ENCODE measurements around the gene HIGD1A.

The HIGD1A gene

GRCh38 chr3:42758126-42758525, 46.2 kb downstream of the HIGD1A start:
- no peak overlapping the region for H3K4me2 ChIP-seq (ENCODE audit: low read length)
- H3K36me3 ChIP-seq (ENCODE audit: control insufficient read depth, insufficient read depth, low read length), result no peaks in the 10 kb centered on the region
- H4K8ac ChIP-seq (ENCODE audit: low read depth, low read length), result no peak overlapping the region
- no peaks in the 10 kb centered on the region for H3K79me1 ChIP-seq (ENCODE audit: low read length)
- no peak overlapping the region for H3K4ac ChIP-seq (ENCODE audit: low read depth, low read length)
- no peak for DNase-seq
- H2AK5ac ChIP-seq (ENCODE audit: low read length), result no peak overlapping the region
- H3K27ac ChIP-seq (ENCODE audit: low read depth, low read length), result no peak overlapping the region
- H3K18ac ChIP-seq (ENCODE audit: low read length), result no peak overlapping the region
- no peak overlapping the region for H2BK5ac ChIP-seq (ENCODE audit: low read length)
- H3K4me1 ChIP-seq (ENCODE audit: control insufficient read depth, low read depth, low read length), result no peaks in the 10 kb centered on the region
- H3K23ac ChIP-seq (ENCODE audit: low read length), result no peak overlapping the region
- H2BK120ac ChIP-seq (ENCODE audit: low read depth, low read length), result no peak overlapping the region
- H3K56ac ChIP-seq (ENCODE audit: low read length), result no peak overlapping the region
- no peak overlapping the region for H3K9ac ChIP-seq (ENCODE audit: low read length)
- H2BK15ac ChIP-seq (replicated peaks; ENCODE audit: low read depth), result no peak overlapping the region
- no peak overlapping the region for H3K4me3 ChIP-seq (ENCODE audit: low read length)
- WGBS (ENCODE audit: extremely low coverage, insufficient coverage, low lambda C conversion rate), result no CpG with 5 or more reads among the region's 11 CpGs
- no peaks in the 10 kb centered on the region for H3K79me2 ChIP-seq (ENCODE audit: control insufficient read depth, insufficient read depth, low read length)
- H4K5ac ChIP-seq (ENCODE audit: low read length), result no peak overlapping the region
- no peaks in the 10 kb centered on the region for H3K27me3 ChIP-seq (ENCODE audit: insufficient read depth, low read length, poor library complexity)

DNA sequence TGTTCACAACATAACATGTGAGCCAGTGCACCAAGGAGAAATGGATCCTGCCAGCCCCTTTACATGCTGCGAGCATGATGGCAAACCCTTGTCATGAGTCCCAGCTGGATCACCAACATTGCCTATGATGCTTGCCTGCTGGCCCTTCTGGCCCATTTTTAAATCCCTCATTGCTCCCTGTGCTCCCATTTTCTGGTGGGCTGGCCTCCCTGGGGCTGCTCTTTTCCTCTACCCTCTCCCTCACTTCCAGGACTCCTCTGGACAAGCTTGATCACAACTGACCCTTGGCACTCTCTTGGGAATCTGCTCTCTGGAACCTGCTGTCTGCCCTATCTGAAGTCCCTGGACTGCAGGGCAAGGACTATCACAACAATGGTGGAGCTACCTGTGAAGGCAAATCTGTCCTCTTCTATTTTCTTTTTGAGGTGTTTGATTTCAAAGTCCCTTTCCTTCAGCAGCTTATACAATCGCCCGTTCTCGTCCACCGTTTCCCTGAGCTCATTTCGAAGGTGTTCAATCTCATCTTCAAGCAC, 47.5 kb downstream of the HIGD1A start:
- DNase-seq, result no peak

GRCh38 chr3:42755681-42756578, 48.4 kb downstream of the HIGD1A start:
- Histone ChIP-seq H3K4me3 (ENCODE audit: low read length) (no peak overlapping the region), H3K18ac (ENCODE audit: low read length) (no peak overlapping the region), H2BK15ac (replicated peaks; ENCODE audit: low read depth) (no peak overlapping the region), H3K9ac (ENCODE audit: low read length) (no peak overlapping the region), H4K8ac (ENCODE audit: low read depth, low read length) (no peak overlapping the region), H3K23ac (ENCODE audit: low read length) (no peak overlapping the region), H2BK120ac (ENCODE audit: low read depth, low read length) (no peak overlapping the region), H3K4me2 (ENCODE audit: low read length) (no peak overlapping the region), H2BK5ac (ENCODE audit: low read length) (no peak overlapping the region), H3K27ac (ENCODE audit: low read depth, low read length) (no peak overlapping the region), H3K79me1 (ENCODE audit: low read length) (no peaks in the 10 kb centered on the region), H2AK5ac (ENCODE audit: low read length) (no peak overlapping the region), H3K4ac (ENCODE audit: low read depth, low read length) (no peak overlapping the region), H3K27me3 (ENCODE audit: insufficient read depth, low read length, poor library complexity) (no peaks in the 10 kb centered on the region), H4K5ac (ENCODE audit: low read length) (no peak overlapping the region), H3K36me3 (ENCODE audit: control insufficient read depth, insufficient read depth, low read length) (no peaks in the 10 kb centered on the region), H3K56ac (ENCODE audit: low read length) (no peak overlapping the region), H3K4me1 (ENCODE audit: control insufficient read depth, low read depth, low read length) (no peaks in the 10 kb centered on the region), H3K79me2 (ENCODE audit: control insufficient read depth, insufficient read depth, low read length) (no peaks in the 10 kb centered on the region)
- DNase-seq, result peak; percentile 67
- WGBS (ENCODE audit: extremely low coverage, insufficient coverage, low lambda C conversion rate), result no CpG with 5 or more reads among the region's 5 CpGs

More for the DNA sequence above, 47.5 kb downstream of the HIGD1A start:
- Histone ChIP-seq H3K27ac (ENCODE audit: low read depth, low read length) (no peak overlapping the region), H2BK120ac (ENCODE audit: low read depth, low read length) (no peak overlapping the region), H3K23ac (ENCODE audit: low read length) (no peak overlapping the region), H3K27me3 (ENCODE audit: insufficient read depth, low read length, poor library complexity) (no peaks in the 10 kb centered on the region), H3K4me2 (ENCODE audit: low read length) (no peak overlapping the region), H3K79me2 (ENCODE audit: control insufficient read depth, insufficient read depth, low read length) (no peaks in the 10 kb centered on the region), H3K79me1 (ENCODE audit: low read length) (no peaks in the 10 kb centered on the region), H3K4me1 (ENCODE audit: control insufficient read depth, low read depth, low read length) (no peaks in the 10 kb centered on the region), H2BK15ac (replicated peaks; ENCODE audit: low read depth) (no peak overlapping the region), H3K9ac (ENCODE audit: low read length) (no peak overlapping the region), H2AK5ac (ENCODE audit: low read length) (no peak overlapping the region), H4K5ac (ENCODE audit: low read length) (no peak overlapping the region), H3K56ac (ENCODE audit: low read length) (no peak overlapping the region), H3K4me3 (ENCODE audit: low read length) (no peak overlapping the region), H3K18ac (ENCODE audit: low read length) (no peak overlapping the region), H3K36me3 (ENCODE audit: control insufficient read depth, insufficient read depth, low read length) (no peaks in the 10 kb centered on the region), H4K8ac (ENCODE audit: low read depth, low read length) (no peak overlapping the region), H3K4ac (ENCODE audit: low read depth, low read length) (no peak overlapping the region), H2BK5ac (ENCODE audit: low read length) (no peak overlapping the region)
- no CpG with 5 or more reads among the region's 6 CpGs for WGBS (ENCODE audit: extremely low coverage, insufficient coverage, low lambda C conversion rate)

DNA sequence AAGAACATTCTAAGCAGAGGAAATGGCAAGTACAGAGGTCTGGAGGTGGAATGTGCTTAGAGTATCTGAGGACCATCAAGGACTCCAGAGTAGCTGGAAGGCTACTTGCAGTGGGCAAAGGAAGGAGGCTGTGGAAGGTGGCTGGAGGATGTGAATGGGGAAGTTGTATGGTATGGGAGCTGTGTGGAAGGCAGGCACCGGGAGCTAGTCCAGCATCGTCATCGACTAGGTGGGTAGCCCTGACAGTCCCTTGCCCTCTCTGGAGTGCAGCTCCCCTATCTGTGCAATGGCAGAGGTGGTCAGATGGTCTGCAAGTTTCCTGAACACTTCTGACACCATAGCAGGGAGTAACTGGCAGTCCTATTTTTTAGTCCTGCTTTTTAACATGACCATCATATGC, 50.5 kb downstream of the HIGD1A start:
- no peaks in the 10 kb centered on the region for H3K79me1 ChIP-seq (ENCODE audit: low read length)
- H3K4me1 ChIP-seq (ENCODE audit: control insufficient read depth, low read depth, low read length), result no peaks in the 10 kb centered on the region
- H3K56ac ChIP-seq (ENCODE audit: low read length), result no peak overlapping the region
- H2AK5ac ChIP-seq (ENCODE audit: low read length), result no peak overlapping the region
- H4K8ac ChIP-seq (ENCODE audit: low read depth, low read length), result no peak overlapping the region
- no peaks in the 10 kb centered on the region for H3K79me2 ChIP-seq (ENCODE audit: control insufficient read depth, insufficient read depth, low read length)
- WGBS (ENCODE audit: extremely low coverage, insufficient coverage, low lambda C conversion rate), result no CpG with 5 or more reads among the region's 3 CpGs
- no peak overlapping the region for H2BK5ac ChIP-seq (ENCODE audit: low read length)
- H3K23ac ChIP-seq (ENCODE audit: low read length), result no peak overlapping the region
- no peak overlapping the region for H3K4me2 ChIP-seq (ENCODE audit: low read length)
- no peak overlapping the region for H2BK120ac ChIP-seq (ENCODE audit: low read depth, low read length)
- no peak overlapping the region for H4K5ac ChIP-seq (ENCODE audit: low read length)
- no peaks in the 10 kb centered on the region for H3K36me3 ChIP-seq (ENCODE audit: control insufficient read depth, insufficient read depth, low read length)
- no peak for DNase-seq
- H3K9ac ChIP-seq (ENCODE audit: low read length), result no peak overlapping the region
- H3K4me3 ChIP-seq (ENCODE audit: low read length), result no peak overlapping the region
- H3K27me3 ChIP-seq (ENCODE audit: insufficient read depth, low read length, poor library complexity), result no peaks in the 10 kb centered on the region
- no peak overlapping the region for H2BK15ac ChIP-seq (replicated peaks; ENCODE audit: low read depth)
- no peak overlapping the region for H3K27ac ChIP-seq (ENCODE audit: low read depth, low read length)
- H3K18ac ChIP-seq (ENCODE audit: low read length), result no peak overlapping the region
- H3K4ac ChIP-seq (ENCODE audit: low read depth, low read length), result no peak overlapping the region

GRCh38 chr3:42752961-42753360, 51.3 kb downstream of the HIGD1A start:
- Histone ChIP-seq H3K4me1 (ENCODE audit: control insufficient read depth, low read depth, low read length) (no peaks in the 10 kb centered on the region), H3K9ac (ENCODE audit: low read length) (no peak overlapping the region), H3K4me2 (ENCODE audit: low read length) (no peak overlapping the region), H2BK5ac (ENCODE audit: low read length) (no peak overlapping the region), H3K56ac (ENCODE audit: low read length) (no peak overlapping the region), H3K4me3 (ENCODE audit: low read length) (no peak overlapping the region), H3K23ac (ENCODE audit: low read length) (no peak overlapping the region), H3K79me2 (ENCODE audit: control insufficient read depth, insufficient read depth, low read length) (no peaks in the 10 kb centered on the region), H3K79me1 (ENCODE audit: low read length) (no peaks in the 10 kb centered on the region), H3K36me3 (ENCODE audit: control insufficient read depth, insufficient read depth, low read length) (no peaks in the 10 kb centered on the region), H3K27me3 (ENCODE audit: insufficient read depth, low read length, poor library complexity) (no peaks in the 10 kb centered on the region), H4K5ac (ENCODE audit: low read length) (no peak overlapping the region), H3K27ac (ENCODE audit: low read depth, low read length) (no peak overlapping the region), H2BK15ac (replicated peaks; ENCODE audit: low read depth) (no peak overlapping the region), H4K8ac (ENCODE audit: low read depth, low read length) (no peak overlapping the region), H2BK120ac (ENCODE audit: low read depth, low read length) (no peak overlapping the region), H3K4ac (ENCODE audit: low read depth, low read length) (no peak overlapping the region), H3K18ac (ENCODE audit: low read length) (no peak overlapping the region), H2AK5ac (ENCODE audit: low read length) (no peak overlapping the region)
- WGBS (ENCODE audit: extremely low coverage, insufficient coverage, low lambda C conversion rate), result no CpG with 5 or more reads among the region's 4 CpGs
- DNase-seq, result peak; percentile 61
